ENCODE results near the gene VSTM2B.

Gene VSTM2B

DNA sequence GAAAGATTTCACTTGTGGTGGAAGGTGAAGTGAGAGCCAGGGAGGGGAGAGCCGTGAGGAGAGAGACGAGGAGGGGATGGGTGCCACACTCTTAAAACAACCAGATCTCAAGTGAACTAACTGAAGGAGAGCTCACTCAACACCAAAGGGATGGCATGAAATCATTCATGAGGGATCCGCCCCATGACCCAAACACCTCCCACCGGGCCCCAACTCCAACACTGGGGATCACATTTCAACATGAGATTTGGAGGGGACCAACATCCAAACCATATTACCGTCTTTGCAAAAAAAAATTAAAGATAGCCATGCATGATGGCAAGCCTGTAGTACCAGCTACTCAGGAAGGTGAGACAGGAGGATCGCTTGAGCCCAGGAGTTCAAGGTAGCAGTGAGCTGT, 45.4 kb downstream of the VSTM2B start:
- no peak for DNase-seq

- DNase-seq: no peak
Measured at GRCh38 chr19:29573486-29573885, 47.7 kb downstream of the VSTM2B start.

DNA sequence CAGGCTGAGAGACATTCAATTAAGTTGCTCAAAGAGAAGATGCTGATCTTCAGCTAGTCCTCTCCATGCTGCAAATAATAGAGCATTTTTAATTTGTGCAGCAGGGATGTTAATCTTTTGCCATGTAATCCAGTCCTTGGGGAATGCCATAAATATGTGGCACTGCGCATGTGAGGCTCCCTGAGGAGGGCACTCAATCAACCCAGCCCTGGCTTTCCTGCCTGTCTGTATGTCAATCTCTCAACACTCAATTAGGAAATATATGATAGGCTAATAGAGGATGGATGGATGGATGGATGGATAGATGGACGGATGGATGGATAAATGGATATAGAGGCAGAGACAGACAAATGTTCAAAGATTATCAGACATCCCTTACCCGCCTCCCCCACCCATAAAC, 48.7 kb downstream of the VSTM2B start:
- DNase-seq: no peak

GRCh38 chr19:29576046-29576606, 50.3 kb downstream of the VSTM2B start:
- DNase-seq: no peak

DNA sequence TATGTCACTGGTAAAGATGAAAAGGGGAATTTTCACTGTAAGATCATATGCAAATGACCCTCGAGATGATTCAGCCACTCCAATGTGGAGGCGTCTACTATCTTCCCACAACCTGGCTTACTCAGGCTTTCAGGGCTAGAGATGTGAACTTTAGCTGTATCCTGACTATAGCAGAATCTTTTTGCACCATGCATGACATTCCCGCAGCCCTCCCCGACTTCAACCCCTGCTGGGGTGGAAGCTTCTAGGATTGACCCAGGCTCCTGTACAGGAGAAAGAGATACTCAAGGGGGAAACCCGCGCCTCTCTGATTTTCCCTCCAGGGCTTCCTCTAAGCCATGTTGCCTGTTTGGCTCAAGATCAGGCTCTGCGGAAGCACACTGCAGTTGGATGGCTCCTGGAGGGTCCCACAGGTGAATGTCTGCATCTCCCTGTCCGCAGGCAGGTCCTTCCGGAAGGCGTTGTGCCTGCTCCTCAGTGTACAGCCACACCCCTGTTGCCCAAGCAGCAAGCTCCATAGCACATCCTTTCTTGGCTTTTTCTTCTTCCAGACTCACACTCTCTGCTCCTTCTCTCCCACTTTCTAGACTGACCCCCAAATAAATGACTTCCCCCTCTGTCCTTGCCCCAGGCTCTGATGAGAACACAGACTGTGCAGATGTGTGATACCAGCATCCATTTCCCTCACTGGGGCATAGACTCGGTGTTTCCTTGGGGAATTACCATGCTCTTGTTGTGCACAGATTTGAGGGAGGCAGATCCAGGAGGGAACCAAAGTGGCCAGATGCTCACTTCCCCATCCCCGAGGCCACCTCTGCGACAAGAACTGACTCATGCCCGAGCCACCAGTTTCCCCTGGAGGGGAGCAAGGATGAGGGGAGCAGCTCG, 51.2 kb downstream of the VSTM2B start:
- DNase-seq: peak; percentile 28

GRCh38 chr19:29577649-29577963, 51.8 kb downstream of the VSTM2B start:
- DNase-seq: no peak

DNA sequence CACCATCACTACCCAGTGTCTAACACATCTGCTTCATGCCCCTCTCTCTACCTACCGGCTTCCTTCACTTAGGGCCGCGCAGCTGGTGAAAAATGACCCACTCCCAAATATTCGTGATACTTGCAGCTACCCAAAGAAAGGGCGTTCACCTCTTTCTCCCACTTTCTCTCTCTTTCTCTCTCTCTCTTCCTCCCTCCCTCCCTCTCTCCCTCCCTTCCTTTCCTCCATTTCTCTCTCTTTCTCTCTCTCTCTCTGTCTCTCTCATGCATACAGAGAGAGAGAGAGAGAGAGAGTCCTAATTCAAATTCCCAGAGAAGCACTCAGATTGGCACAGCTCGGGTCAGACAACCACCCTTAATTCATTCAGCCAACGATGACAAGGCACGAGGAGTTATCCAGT, 52.6 kb downstream of the VSTM2B start:
- no peak for DNase-seq

GRCh38 chr19:29579308-29579910, 53.6 kb downstream of the VSTM2B start:
- no peak for DNase-seq

DNA sequence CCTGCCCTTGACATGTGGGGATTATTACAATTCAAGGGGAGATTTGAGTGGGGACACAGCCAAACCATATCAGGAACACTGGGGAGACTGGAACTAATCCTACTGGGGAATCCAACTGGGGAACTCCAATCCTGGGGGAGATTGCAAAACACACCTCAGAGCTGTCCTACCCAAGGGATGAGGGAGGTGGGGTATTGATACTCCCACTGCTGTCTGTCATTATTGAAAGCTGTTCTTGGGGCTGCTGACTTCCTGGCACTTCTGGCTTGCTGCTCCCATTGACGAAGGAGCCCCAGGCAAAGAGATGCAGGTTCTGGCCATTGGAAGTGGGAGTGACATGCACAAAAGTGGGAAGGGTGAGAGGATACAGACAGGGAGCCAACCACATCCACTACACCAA, 55.6 kb downstream of the VSTM2B start:
- no peak for DNase-seq

DNA sequence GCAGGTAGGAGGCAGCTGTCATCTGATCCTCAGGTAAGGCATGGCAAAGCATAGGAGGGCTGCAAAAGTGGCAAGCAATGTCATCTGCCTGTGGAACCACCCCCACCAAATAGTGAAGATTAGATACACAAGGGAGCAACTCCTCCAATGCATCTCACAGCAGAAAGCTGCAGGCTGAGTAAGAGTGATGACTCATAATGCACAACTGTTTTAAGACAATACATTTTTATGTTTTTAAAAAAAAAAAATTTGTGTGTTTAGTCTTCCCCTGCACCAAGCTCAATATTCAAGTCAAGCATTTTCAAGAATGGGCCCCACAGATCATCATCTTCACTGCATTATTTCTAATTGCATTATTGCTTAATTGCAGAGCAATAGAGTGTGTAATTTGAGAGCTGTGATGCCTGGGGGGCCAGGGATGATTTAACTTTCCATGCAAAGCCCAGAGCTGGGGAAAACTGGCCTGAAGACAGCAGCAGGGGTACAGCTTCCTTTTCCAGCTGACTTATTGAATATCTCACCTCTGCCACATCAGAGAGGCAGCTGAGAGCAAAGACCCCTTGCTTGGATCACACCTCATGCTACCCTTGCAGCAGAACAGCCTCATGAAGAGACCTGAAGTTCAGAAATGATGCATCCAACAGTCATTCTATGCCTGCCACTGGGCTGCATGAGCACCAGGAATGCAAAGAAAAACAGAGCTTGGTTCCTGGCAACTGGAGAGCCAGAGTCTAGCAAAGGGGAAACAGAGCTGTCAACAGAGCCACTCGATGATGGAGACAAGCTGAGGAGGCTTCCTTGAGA, 57.6 kb downstream of the VSTM2B start:
- peak; percentile 32 for DNase-seq

GRCh38 chr19:29586401-29586800, 60.6 kb downstream of the VSTM2B start:
- no peak for DNase-seq

- DNase-seq: no peak
Measured at GRCh38 chr19:29587059-29587458, 61.3 kb downstream of the VSTM2B start.

- peak; percentile 77 for DNase-seq
Measured at GRCh38 chr19:29587518-29587986, 61.8 kb downstream of the VSTM2B start.

DNA sequence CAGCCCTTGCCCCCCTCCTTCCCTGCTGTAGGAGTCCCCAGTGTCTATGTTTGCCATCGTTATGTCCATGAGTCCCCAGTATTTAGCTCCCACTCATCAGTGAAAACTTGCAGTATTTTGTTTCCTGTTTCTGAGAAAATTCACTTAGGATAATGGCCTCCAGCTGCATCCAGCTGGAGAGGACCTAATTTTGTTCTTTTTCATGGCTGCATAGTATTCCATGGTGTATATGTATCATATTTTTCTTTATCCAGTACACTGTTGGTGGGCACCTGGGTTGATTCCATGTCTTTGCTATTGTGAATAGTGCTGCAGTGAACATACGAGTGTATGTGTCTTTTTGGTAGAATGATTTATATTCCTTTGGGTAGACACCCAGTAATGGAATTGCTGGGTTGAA, 62.3 kb downstream of the VSTM2B start:
- DNase-seq: no peak

DNA sequence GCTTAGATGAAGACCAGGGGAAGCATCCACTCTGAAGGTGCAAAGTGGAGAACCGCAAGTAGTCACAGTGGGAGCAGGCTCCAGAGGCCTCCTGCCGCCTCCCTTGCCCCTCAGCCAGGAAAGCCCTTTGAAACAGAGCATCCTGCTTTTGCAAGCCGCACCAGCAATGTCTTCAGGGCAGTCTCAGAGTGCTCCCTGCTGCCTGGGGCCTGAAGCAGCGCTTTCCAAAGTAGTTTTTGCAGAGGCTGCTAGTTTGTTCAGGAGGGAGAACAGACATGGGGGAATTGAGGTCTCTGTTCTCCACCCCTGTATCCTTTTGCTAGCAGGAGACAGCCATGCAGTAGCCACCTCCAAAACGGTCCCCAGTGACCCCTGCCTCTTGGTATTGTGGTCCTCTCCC, 64.5 kb downstream of the VSTM2B start:
- no peak for DNase-seq

- DNase-seq: no peak
Measured at GRCh38 chr19:29591670-29592069, 65.9 kb downstream of the VSTM2B start.

GRCh38 chr19:29593869-29594268, 68.1 kb downstream of the VSTM2B start:
- DNase-seq: no peak

GRCh38 chr19:29596080-29596727, 70.4 kb downstream of the VSTM2B start:
- no peak for DNase-seq

- DNase-seq: peak; percentile 27
Measured at GRCh38 chr19:29596885-29597525, 71.2 kb downstream of the VSTM2B start.

- DNase-seq: no peak
Measured at GRCh38 chr19:29598036-29598435, 72.2 kb downstream of the VSTM2B start.

- DNase-seq: no peak
Measured at GRCh38 chr19:29598496-29598895, 72.7 kb downstream of the VSTM2B start.

- no peak for DNase-seq
Measured at GRCh38 chr19:29603308-29603707, 77.5 kb downstream of the VSTM2B start.

Measured in EL (cell line).